Measurements from ENCODE around the gene AHDC1. TPM values are rescaled to one million over a fixed set of nuclear protein-coding genes. Genes with fewer than 3 reads are reported as not detected.

Gene AHDC1
- total RNA-seq, 1 donor from 2014 or later, result 15.4 TPM

DNA sequence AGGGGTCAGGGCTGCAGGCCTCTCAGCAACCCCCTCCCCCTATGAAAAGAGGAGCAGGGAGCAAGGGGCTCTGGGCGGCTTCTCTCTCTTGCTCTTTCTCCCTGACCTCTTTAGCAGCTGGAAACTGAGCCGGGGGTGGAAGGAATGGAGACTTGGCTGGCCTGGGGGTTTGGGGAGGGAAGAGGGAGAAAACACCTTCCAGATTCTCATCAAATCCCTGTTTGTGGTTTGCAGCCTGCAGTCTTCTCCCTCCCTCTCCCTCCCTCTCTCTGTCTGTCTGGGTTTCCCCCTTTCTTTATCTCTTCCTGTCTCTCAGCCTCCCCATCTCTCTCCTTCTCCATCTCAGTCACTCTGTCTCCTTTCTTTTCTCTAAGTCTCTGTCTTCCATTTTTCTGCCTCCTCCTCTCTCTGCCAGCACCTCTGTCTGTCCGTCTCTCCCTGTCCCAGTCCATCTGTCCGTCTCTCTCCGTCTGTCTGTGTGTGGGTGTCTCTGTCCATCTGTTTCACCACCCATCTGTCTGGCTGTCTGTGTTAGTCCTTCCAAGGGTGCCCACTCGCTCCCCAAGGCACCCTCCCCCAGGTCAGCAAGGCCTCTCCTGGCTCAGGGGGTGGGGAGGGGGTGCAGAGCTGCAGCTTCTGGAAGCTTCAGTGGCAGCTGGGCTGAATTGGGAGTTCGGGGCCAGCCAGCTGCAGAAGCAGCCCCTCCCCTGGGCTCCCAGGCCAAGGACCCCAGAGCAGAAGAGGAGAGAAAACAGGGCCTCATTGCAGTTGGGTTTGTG, 6.2 kb downstream of the AHDC1 start:
- DNase-seq (ENCODE audit: low read depth), result no peak

DNA sequence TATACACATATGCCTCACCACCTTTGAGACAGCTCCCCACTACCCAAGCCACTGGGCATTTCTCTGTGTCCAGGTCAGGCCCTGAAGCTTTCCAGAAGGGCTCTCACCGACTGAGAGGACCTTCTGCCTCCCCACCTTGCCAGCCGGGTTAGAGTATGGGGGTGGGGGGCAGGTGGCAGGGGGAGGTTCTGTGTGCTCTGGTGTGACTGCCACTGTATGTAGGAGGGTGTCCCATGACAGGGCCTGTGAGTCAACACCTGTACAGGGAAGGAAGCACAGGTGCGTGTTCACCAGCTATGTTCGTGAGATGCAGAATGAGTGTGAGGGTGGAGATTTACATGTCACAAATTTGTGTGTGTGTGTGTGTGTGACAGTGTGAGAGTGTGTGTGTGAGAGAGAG, 7.0 kb downstream of the AHDC1 start:
- DNase-seq (ENCODE audit: low read depth), result no peak

DNA sequence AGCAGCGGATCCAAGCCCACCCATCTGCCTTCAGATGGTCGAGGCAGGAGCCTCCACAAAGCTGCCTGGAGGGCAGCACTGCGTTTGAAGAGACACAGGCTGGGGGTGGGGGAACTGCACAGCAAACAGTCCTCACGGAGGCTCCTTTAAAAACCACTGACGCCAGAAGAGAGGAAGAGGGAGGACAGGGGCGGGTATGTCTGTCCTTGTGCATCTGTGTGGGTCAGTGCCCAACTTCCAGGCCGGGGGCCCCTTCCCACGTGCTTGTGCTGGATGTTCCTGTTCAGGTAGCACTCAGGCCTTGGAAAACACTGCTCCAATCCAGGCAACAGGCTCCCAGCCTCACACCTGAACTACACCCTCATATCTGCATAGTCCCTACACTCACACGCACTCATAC, 7.7 kb downstream of the AHDC1 start:
- no peak for DNase-seq (ENCODE audit: low read depth)

DNA sequence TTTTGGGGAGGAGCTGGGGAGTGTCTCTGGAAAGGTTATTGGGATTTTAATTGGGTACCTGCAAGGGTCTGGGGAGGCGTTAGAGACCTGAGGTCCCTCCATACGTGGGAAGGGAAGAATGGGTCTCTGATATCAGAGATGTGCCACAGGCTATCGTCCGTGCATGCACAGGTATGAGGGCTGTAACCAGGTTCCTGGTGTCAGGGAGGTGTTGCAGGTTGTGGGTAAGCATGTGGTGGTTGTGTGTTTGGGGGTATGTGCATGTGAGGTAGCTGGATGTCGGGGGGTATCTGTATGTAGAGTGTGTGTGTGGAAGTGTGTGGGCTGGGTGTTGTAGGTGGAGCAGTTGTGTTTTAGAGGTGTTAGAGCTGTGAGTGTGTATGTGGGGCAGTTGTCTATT, 8.3 kb downstream of the AHDC1 start:
- no peak for DNase-seq (ENCODE audit: low read depth)

DNA sequence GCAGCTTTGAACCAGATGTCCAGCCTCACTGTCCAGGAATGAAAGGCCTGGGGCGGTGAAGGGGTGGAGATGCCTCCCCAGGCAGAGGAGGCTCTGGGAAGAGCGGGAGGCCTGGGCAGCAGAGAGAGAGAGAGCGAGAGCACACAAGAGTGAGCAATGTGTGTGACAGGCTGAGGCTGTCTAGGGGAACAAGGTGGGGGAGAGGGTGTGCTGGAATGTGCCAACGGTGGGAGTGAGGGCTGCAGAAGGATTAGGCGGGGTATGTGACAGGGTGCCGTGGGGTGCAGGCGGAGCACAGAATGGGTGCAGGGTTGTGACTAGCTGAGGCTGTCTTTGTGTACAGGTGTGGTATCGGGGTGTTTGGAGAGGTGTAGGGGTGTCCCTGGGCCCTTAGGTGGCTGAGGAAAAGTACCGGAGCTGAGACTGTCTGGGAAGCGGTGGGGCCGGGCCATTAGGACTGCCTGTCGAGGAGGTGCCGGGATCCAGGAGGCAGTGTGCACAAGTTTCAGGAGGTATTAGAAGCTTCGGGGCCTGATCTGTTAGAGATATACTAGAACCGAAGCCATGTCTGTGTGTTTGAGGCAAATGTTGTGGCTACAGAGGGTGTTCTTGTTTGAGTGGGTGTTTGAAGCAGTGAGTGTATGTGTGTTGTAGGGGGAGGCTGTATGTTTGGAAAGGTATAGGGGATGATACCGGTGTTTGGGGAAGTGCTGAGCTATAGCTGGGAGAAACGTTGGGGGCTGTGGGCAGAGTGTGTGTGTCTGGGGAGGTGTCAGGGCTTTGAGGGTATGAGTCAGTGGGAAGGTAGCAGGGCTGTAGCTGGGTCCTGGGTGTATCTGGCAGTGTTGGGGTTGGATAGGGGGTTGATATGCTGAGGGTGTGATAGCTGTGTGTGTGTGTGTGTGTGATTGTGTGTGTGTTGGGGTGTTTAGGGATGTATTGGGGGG, 9.1 kb downstream of the AHDC1 start:
- no peak for DNase-seq (ENCODE audit: low read depth)

DNA sequence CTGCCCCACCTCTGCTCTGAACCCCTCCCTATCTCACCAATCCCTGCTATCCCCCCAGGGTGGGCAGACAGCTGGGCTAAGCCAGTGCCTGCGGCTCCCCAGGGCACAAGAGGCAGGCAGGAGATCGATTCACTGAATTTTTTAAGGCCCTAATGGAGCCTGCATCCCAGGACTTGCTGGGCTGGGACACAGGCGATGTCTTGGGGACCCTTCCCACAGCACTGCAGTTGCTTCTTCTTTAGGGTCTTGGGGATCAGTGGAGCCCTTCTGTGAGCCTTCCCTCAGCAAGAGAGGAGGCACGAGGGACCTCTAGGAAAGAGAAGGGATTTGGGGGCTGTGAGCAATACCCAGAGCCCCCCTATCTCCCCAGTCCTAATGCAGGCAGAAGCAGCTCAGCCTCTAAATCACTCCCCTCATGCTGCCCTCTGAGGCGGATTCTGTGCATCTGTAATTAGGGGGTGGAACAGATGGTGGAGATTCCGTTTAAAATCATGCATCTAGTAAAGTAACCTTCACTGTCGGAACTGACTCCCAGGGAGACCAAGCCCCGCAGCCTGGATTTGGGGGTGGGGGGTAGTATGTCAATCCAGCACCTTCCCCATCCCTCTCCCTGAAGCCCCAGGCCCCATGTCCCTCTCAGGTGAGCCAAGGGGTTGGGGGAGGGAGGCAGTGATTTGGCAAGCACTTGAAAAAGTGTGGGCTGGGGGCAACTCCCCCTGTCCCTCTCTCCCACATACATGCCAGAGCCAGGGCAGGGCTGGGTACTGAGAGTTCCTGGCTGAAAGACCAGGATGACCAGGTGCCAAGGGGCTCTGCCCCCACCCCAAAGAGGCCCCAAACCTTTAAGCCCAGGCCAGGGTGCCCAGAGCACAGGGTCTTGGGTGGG, 10.0 kb downstream of the AHDC1 start:
- no peak for DNase-seq (ENCODE audit: low read depth)

DNA sequence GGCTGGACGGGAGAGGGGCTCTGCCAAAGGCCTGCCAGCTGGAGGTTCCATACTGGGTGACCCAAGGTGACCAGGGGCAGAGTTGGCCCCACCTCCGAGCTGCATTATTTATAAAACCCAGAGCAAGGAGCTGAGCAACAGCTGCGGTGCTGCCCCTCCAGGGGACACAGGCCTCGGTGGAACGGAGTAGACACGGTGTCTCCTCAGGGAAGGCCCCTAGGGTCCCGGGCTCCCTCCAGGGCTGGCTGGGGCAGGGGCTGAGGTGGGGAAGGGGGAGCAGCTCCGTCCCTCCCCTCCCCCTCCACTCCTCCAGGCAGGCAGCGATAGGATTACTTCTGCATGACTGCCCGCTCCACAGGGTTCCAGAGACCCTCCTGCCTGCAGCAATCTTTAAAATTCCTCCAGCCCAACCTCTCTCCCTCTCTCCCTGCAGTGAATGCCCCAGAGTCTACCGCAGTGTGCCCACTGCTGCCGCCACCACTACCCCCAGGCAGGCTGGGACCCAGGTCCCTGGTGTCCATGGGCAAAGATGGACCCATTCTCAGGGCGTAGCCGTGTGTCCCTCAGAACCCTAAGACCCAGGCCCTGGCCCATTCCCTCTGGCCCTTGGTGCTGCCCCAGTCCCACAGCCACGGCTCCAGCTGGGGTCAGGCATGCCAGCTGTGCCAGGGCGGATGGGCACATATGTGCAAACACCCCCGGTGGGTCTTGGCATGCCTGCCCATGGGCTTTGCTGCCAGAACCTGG, 10.8 kb downstream of the AHDC1 start:
- DNase-seq (ENCODE audit: low read depth), result no peak

DNA sequence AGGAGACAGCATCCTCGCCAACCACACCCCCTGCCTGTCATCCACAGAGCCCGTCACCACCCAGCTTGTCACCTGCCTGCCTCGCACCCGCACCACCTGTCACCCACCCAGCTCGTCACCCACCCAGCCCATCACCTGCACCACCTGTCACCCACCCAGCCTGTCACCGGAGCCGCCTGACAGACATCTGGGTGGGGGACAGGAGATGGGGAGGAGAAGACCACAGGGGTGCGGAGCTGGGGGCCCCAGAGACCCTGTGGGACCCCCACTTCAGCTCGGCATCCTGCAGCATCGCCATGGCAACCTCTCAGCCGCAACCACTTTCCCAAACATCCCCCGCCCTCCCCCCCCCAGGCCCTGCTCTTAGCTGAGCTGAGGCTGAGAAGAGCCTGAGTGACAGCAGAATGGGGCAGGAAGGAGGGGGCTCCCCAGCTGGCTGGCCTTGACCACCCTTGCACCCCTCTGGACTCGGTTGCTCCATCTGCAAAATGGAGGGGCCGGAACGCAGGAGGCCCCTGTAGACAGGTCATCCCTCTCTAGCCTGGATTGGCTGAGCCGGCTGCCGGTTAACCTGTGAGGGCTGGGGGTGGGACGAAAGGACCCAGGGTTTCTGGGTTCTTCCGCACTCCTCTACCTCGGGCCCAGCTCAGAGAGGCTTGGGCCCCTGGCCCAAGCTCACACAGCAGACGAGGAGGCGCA, 11.6 kb downstream of the AHDC1 start:
- DNase-seq (ENCODE audit: low read depth), result no peak

DNA sequence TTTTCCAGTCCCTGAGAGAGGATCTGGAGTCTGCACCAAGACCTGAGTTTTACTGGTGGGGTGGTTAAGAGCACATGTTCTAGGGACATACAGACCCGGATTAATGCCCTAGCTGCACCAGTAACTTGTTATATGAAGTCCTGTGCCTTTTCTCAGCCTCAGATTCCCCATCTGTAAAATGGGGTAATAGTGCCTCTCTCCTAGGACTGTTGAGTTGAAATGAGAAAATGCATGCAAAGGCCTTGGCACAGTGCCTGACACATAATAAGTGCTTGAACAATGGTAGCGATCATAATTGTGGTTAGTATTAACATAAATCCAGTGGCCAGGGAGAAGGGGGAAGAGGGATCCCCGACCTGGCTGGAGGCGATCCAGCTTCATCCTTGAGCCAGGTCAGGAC, 12.3 kb downstream of the AHDC1 start:
- no peak for DNase-seq (ENCODE audit: low read depth)

DNA sequence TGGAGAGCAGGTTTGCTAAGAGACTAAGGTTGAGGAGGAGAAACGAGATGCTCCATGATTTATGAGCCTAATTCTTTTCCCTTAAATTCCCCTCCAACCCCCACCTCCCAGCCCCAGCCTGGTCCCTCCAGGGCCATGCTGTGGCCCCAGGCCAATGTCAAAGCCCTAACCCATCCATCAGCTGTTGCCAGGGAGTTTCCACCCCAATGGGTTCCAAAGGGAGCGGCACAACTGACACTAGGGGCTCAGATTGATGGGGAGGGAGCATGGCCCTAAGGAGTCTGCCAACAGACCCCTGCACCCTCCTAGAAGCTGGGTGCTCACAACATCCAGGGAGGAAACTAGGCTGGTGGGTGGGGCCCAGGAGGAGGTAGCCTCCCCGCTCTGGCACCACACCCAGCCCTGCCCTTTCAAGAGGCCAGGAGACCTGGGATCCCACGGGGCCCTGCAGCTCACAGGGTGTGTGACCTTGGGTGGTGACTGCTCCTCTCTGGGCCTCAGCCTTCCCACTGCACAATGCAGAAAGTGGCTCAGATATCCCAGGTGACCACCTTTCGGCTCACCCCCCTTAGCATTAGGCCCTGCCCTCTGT, 12.9 kb downstream of the AHDC1 start:
- DNase-seq (ENCODE audit: low read depth), result no peak

DNA sequence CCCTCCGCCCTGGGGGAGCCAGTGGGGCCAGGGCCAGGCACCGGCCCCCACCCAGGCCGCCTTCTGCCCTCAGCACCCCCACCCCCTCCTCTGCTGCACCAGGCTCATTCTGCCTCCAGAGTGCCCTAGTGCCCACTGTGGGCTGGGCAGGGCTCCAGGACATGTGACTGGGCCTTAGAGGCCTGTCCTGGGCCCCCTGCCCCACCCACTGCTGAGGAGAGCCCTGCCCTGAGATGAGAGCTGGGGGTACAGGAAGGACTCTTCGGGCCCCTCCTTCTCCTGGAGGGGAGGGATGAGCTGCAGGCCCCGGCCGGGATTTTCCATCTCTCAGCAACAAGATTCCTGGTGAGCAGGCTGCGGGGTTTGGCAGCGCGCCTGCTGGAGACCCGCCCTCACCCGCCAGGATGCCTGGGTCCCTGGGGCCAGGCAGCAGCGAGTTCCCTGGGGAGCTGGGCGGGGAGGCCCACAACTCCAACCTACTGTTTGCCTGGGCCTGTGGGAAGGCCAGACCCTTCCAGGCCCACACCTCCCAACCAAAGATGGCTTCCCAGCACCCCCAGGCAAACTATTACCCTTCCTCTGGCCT, 14.0 kb downstream of the AHDC1 start:
- peak; percentile 40 for DNase-seq (ENCODE audit: low read depth)

DNA sequence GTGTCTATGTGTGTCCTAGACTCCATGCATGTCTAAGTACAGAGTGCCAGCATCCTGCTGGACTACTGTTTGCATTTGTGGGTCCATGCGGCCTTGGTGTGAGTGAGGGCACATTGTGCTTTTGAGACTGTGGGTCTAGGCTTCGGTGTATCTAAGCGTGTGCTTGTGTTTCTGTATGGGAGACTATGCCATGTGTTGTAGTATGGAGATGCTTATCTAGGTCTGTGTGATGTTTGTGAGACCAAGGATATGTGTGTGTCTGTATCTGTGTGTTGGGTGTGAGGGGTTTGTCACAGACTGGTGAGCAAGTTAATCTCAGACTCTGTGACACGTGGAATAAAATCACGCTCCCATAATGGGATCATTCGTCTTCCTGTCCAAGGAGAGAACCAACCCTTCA, 14.5 kb downstream of the AHDC1 start:
- DNase-seq (ENCODE audit: low read depth), result no peak

DNA sequence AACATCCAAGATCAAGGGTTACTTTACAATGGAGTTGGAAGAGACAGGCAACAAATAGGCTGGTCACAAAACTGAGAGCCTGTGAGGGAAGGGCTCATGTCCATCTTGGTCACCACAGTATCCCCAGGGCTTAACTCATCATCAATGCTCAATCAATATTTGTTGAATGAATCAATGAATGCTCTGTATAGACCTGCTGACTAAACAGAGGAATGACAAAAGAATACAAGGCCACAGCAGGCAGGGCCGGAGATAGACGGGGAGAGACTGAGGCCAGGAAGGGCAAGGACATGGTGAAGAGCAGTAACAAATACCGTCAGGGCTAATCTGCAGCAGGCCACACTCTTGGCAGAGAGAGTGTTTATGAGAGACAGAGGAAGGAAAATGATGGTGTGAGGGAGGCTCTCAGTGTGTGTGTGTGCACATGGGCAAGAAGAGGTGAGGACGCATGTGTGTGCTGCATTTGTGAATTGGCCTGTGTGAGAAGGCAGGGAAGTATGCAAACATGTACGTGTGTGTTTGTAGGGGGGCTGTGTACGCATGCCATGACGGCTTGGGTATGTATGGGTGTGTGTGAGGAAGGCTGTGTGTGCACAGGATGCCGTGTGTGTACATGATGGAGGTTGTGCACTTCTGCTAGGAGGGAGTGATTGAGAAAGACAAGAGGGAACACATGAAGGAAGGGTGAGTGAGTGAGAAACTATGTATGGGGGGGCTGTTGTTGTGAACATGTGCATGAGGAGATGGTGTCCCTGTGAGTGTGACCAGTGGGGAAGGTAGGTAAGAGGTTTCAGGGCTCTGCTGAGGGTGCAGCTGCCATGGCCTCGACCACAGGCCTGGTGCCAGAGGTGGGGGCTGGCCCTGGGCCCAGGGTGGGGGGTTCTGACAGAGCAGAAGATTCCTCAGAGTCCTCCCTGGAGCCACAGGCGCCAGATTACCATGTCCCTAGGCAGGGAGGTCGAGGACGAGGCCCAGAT, 15.4 kb downstream of the AHDC1 start:
- DNase-seq (ENCODE audit: low read depth), result no peak

DNA sequence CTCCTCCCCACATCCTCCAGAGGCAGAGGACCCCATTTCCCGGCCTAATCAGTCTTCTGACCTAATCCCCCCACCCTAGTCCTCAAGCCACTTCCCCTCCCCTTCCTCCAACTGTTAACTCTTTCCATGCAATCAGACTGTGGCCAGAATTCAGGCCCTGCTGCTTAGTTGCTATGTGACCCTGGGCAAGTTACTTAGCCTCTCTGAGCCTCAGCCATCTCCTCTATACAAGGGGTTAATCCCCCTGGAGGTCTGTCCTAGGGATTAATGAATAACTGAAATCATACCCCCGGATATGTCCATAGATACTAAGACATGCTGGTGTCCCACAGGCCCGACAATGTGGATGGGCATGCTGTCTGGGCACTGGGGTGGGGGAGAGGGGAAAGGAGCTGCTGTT, 18.3 kb downstream of the AHDC1 start:
- no peak for DNase-seq (ENCODE audit: low read depth)

DNA sequence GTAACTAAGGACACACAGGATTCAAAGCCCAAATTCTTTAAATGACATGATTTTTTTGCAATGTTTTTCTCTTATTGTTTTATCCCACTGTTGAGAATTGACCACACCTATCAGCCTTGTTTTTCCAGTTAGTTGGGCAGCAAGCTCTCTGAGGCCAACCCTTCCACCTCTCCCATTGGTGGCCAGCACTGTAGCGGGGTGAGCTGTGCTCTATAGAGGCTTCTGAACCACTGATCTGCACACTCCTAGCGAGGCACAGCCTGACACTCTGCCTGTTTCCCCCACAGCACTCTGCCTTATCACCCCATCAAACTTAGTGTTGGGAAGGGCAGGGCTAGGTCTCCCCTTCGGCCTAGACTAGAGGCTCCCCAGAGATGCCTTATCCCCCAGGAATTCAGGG, 19.5 kb downstream of the AHDC1 start:
- no peak for DNase-seq (ENCODE audit: low read depth)

DNA sequence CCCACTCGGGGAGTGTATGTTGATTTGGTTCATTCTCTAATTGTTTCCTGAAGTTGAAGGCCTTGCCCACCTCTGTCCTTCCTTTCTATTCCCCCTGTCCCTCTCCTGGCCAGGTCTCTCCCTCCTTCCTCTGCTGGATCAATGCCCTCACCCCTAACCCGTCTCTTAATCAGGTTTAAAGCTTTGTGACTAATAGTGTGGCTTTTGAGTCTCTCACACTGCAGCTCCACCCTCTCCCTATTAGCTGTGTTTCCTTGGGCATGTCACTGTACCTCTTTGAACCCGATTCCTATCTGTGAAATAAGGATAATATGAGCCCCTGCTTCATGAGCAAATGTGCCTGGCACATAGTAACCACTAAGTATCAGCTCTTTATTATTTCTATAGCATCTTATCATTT, 20.5 kb downstream of the AHDC1 start:
- DNase-seq (ENCODE audit: low read depth), result no peak

DNA sequence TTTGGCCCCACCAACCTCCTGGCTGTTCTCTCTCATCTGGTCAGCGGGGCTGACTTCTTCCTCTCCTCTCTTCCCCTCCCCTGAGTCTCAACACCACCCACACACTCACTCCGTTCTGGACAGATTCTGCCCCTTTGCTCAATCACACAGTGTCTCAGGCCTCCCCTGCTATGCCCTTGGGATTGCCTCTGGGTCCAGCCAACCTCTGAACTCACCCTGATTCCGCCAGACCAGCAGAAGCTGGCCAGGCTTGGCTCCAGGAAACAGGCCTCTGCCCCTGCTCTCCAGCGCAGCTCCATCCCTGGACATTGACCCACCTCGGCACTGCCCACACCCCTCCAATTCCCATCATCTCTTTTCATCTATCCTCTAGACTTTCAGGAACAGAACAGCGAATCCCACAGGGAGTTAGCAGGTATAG, 22.1 kb downstream of the AHDC1 start:
- DNase-seq (ENCODE audit: low read depth), result no peak

DNA sequence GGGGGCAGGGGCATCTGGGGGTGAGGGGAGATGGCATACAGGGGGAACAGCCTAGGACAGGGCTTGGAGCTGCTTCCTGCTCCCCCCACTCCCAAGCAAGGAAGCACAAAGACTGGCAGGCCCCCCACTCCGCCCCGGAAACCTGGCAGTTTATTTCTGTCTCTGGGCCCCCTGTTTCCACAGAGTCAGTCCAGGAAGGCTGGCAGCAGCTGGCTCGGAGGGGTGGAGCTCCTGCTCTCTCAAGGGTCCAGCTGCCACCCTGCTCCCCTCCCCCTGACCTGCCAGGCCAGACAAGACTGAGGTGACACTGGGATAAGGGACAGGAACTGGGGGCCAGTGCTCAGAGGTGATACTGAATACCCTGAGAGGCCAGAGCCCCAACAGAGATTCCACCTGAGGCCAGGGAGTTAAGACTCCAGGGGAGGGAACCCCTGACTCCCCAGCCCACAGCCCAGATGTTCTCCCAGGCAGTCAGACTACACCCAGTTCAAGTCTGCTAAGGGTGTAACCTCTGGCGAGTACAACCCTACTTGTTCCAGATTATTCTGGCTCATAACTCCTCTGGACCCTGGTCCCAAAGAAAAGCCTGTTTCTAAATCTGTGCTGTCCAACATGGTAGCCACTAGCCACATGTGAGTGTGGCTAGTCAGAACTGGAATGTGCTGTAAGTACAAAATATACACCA, 26.3 kb downstream of the AHDC1 start:
- no peak for DNase-seq (ENCODE audit: low read depth)

All from renal cortical epithelial cell (primary cell).